ENCODE results near the gene FAM13C. TPM values are rescaled to one million over a fixed set of nuclear protein-coding genes. Genes with fewer than 3 reads are reported as not detected.

FAM13C gene
- total RNA-seq, 2 experiments from 2014 or later, result not detected

DNA sequence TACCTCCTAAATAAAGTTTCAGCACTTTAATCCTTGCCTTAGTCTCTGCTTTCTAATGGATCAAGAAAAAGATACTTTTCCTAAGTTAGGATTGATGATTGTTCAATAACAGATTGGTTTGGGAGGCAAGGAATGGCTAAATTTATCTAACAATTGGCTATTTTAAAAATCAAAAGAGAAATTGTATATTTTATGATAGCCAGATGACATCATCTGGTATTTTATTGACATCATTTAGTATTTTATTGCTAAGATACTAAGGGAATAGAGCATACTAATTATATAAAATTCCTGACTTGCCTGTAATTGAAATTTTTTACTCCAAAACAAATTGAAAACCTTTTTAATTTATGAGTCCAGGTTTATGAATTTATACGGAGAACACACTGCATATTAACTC is 19.3 kb upstream of the FAM13C start:
- Mint-ChIP-seq H3K27ac (no peak overlapping the region), H3K36me3 (no peaks in the 10 kb centered on the region), H3K27me3 (no peaks in the 10 kb centered on the region), H3K4me1 (no peaks in the 10 kb centered on the region), H3K4me3 (no peak overlapping the region), H3K9me3 (ENCODE audit: low read depth) (no peaks in the 10 kb centered on the region)
- CTCF ChIA-PET, result no interaction called here
- ATAC-seq (no peak), DNase-seq (no peak)

DNA sequence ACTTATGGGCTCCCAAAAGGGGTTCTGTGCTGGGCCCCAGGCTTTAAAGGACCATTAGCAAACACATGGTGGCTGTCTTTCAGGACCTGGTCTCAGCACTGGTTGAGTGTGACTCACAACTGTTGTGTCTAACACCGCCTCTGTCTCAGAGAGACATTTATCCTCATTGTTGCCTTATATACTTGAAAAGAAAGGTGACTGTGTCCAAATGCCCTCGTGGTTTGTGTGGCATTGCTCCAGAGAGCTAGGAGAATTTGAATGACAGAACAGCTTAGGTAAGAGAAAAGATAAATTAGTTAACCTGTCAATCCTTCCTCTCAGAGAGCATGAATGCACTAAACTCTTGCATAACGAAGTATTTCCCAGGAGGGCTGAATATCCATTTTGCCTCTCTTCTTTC is 14.5 kb upstream of the FAM13C start:
- H3K36me3 Mint-ChIP-seq, result no peaks in the 10 kb centered on the region
- no peak for DNase-seq
- no peaks in the 10 kb centered on the region for H3K4me1 Mint-ChIP-seq
- H3K27ac Mint-ChIP-seq, result no peak overlapping the region
- H3K27me3 Mint-ChIP-seq, result no peaks in the 10 kb centered on the region
- ATAC-seq, result no peak
- H3K4me3 Mint-ChIP-seq, result no peak overlapping the region
- H3K9me3 Mint-ChIP-seq (ENCODE audit: low read depth), result peaks cover 2% of the 10 kb centered on the region
- CTCF ChIA-PET, result no interaction called here

GRCh38 chr10:59375990-59376389 is 13.6 kb upstream of the FAM13C start:
- CTCF ChIA-PET, result no interaction called here
- Mint-ChIP-seq H3K4me3 (no peak overlapping the region), H3K9me3 (ENCODE audit: low read depth) (peaks cover 2% of the 10 kb centered on the region), H3K27ac (no peak overlapping the region), H3K36me3 (no peaks in the 10 kb centered on the region), H3K27me3 (no peaks in the 10 kb centered on the region), H3K4me1 (no peaks in the 10 kb centered on the region)
- ATAC-seq (no peak), DNase-seq (no peak)

GRCh38 chr10:59374916-59375315 is 12.6 kb upstream of the FAM13C start:
- H3K4me1 Mint-ChIP-seq, result no peaks in the 10 kb centered on the region

DNA sequence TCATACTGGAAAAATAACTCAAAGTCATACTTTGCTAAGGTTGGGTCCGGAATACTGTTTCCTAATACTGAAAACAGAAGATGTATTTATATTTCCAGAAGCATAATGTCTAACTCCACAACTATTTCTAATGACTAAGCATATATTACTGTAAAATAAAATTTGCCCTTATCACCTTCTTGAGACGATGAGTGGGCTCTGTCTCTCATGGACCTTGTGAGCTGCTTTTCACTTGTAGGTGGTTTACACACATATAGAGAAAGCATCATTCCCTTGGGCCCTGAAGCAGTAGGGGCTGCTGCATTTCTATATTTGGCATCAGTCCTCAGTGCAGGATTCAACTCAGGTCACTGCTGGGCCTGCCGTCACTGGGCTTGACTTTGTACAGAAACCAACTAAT is 10.7 kb upstream of the FAM13C start:
- CTCF ChIA-PET, result no interaction called here
- no peaks in the 10 kb centered on the region for H3K36me3 Mint-ChIP-seq
- H3K4me3 Mint-ChIP-seq, result no peak overlapping the region
- H3K27me3 Mint-ChIP-seq, result no peaks in the 10 kb centered on the region
- H3K4me1 Mint-ChIP-seq, result no peaks in the 10 kb centered on the region
- H3K27ac Mint-ChIP-seq, result no peak overlapping the region
- H3K9me3 Mint-ChIP-seq (ENCODE audit: low read depth), result peaks cover 2% of the 10 kb centered on the region
- ATAC-seq (no peak), DNase-seq (no peak)

More at GRCh38 chr10:59374916-59375315, 12.6 kb upstream of the FAM13C start:
- Mint-ChIP-seq H3K9me3 (ENCODE audit: low read depth) (peaks cover 2% of the 10 kb centered on the region), H3K27ac (no peak overlapping the region), H3K27me3 (no peaks in the 10 kb centered on the region), H3K4me3 (no peak overlapping the region), H3K36me3 (no peaks in the 10 kb centered on the region)
- DNase-seq (no peak), ATAC-seq (no peak)
- CTCF ChIA-PET, result no interaction called here

DNA sequence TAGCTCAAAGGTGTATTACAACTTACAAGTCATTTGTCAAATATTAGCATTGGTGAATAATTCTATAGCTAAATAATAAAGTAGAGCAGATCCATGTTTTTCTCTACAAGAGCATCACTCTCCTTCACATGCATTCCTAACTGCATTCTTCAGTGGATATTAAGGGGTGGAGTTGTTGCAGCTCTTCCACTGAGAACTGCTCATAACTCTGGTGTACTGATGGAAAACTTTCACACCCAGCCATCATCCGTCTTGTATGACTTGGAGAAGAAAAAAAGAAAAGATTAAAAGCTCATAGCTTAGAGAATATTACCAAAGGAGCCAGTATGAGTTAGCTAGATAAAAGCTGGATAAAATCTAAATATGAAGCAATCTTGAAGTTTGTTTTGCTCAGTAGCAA is 10.2 kb upstream of the FAM13C start:
- no peak for ATAC-seq
- H3K36me3 Mint-ChIP-seq, result no peaks in the 10 kb centered on the region
- peaks cover 2% of the 10 kb centered on the region for H3K9me3 Mint-ChIP-seq (ENCODE audit: low read depth)
- CTCF ChIA-PET, result no interaction called here
- no peaks in the 10 kb centered on the region for H3K4me1 Mint-ChIP-seq
- H3K4me3 Mint-ChIP-seq, result no peak overlapping the region
- no peak for DNase-seq
- H3K27me3 Mint-ChIP-seq, result no peaks in the 10 kb centered on the region
- no peak overlapping the region for H3K27ac Mint-ChIP-seq

GRCh38 chr10:59366290-59366689 is 3.9 kb upstream of the FAM13C start:
- H3K27ac Mint-ChIP-seq, result no peak overlapping the region
- ATAC-seq (no peak), DNase-seq (no peak)
- no peaks in the 10 kb centered on the region for H3K36me3 Mint-ChIP-seq
- H3K9me3 Mint-ChIP-seq (ENCODE audit: low read depth), result no peaks in the 10 kb centered on the region
- H3K4me1 Mint-ChIP-seq, result no peaks in the 10 kb centered on the region
- CTCF ChIA-PET, result no interaction called here
- H3K27me3 Mint-ChIP-seq, result peaks cover 27% of the 10 kb centered on the region
- no peak overlapping the region for H3K4me3 Mint-ChIP-seq

DNA sequence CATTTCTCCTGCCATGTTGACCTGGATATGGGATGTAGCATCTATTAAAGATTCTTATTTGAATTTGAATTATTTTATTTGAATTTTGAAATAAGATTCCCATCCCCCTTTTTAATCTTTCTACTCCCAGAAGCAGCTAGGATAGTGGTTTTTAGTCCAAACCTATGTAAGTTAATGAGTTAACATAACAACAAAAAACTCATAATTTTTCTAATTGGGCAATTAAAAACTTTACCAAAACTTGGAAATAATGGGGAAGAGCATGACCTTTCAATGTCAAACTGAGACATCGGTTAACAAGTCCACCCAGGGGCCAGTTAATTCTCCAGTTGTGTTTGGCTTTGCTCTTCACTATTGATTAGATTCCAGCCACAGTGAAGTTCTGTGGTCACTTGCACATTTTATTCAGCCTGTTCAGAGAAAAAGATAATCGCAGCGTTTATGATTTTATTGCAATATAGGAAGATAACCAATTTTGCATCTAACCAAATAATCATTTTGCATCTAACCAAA is 1.2 kb upstream of the FAM13C start:
- H3K27ac Mint-ChIP-seq, result no peak overlapping the region
- H3K9me3 Mint-ChIP-seq (ENCODE audit: low read depth), result no peaks in the 10 kb centered on the region
- H3K36me3 Mint-ChIP-seq, result no peaks in the 10 kb centered on the region
- no peak for DNase-seq
- CTCF ChIA-PET, result no interaction called here
- no peak overlapping the region for H3K4me3 Mint-ChIP-seq
- peaks cover 27% of the 10 kb centered on the region for H3K27me3 Mint-ChIP-seq
- no peaks in the 10 kb centered on the region for H3K4me1 Mint-ChIP-seq
- no peak for ATAC-seq

DNA sequence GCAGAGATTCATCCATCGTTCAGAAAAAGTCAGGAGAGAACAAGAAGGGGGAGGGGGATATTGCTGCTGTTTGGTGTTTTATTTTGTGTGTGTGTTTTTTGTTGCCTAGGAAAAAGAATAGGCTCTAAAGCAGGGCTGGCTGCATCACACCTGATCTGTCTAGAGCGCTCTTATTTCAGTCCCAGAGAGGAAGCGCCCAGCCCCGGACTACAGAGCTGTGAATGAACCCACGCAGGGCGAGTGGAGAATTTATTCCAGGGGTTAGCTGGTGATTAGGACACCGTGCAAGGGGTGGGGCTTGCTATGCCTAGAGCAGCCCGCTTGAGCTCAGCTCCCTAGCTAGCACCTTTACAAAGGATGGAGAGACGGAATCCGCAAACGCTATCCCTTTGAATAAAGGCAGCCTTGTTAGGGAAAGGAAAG is 621 bp upstream of the FAM13C start:
- Mint-ChIP-seq H3K4me3 (no peak overlapping the region), H3K36me3 (no peaks in the 10 kb centered on the region), H3K4me1 (no peaks in the 10 kb centered on the region), H3K27me3 (peaks cover 27% of the 10 kb centered on the region), H3K9me3 (ENCODE audit: low read depth) (no peaks in the 10 kb centered on the region), H3K27ac (no peak overlapping the region)
- DNase-seq, result peak; percentile 40
- CTCF ChIA-PET, result no interaction called here
- no peak for ATAC-seq

GRCh38 chr10:59361663-59362143 is 646 bp downstream of the FAM13C start:
- no peak overlapping the region for H3K4me3 Mint-ChIP-seq

DNA sequence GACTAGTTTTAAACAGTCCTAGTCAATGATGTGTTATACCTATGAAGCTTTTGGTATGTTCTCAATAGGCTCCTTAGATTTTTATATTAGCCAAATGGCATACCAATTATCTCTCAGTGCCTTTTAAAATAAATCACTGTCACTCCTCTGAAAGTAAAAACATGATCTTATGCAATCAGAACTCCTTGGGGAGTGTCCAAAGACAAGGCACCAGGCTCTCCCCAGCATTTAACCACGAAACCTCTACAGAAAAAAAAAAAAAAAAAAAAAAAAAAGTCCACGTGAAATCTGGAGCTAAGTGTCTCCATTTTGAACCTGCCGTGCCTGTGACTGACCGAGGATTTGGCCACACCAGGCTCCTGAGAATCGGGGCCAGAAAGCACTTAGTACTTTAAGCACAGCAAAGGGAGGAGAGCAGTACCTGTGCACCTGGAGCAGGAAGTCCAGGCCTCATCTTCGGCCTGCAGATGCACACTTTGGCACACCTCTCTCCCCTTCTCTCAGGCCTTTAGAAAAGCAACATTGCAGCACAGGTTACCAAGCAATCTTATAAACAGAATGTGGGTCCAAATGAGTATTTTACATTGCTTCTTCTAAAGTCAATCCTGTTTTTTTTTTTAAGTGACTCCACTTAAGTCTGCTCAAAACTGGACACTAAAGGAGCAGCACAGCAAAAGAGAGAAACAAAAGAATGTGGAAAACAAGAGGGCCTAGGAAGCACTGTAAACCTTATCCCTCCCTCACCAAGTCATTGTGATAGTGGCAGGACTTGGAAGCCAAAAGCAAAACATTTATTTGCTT is 1.5 kb downstream of the FAM13C start:
- Mint-ChIP-seq H3K36me3 (no peaks in the 10 kb centered on the region), H3K9me3 (ENCODE audit: low read depth) (no peaks in the 10 kb centered on the region), H3K27me3 (peaks cover 27% of the 10 kb centered on the region), H3K4me3 (no peak overlapping the region), H3K4me1 (no peaks in the 10 kb centered on the region), H3K27ac (no peak overlapping the region)
- CTCF ChIA-PET, result no interaction called here
- DNase-seq (no peak), ATAC-seq (no peak)

More at GRCh38 chr10:59361663-59362143, 646 bp downstream of the FAM13C start:
- ATAC-seq (no peak), DNase-seq (no peak)
- Mint-ChIP-seq H3K9me3 (ENCODE audit: low read depth) (no peaks in the 10 kb centered on the region), H3K4me1 (no peaks in the 10 kb centered on the region), H3K27ac (no peak overlapping the region), H3K27me3 (peaks cover 27% of the 10 kb centered on the region), H3K36me3 (no peaks in the 10 kb centered on the region)
- CTCF ChIA-PET, result no interaction called here

DNA sequence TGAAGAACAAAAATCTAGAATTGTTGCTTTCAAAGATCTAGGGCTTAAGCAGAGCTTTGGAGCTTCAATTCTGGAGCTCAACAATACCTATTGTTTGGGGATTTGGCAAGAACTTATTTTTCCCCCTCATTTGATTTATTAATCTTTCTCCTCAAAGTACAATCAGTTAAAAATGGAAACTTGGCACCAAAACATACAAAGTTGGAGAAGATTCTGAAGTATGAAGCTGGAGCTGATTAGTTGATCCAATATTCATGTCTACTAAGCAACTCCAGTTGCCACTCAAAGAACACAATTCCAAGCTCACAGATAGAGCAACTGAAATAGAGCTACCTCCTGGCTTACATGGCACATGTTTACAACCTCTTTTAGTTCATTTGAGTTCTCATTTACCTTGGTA is 3.8 kb downstream of the FAM13C start:
- H3K9me3 Mint-ChIP-seq (ENCODE audit: low read depth), result no peaks in the 10 kb centered on the region
- no peaks in the 10 kb centered on the region for H3K4me1 Mint-ChIP-seq
- no peak overlapping the region for H3K4me3 Mint-ChIP-seq
- H3K27me3 Mint-ChIP-seq, result peaks cover 17% of the 10 kb centered on the region
- DNase-seq (no peak), ATAC-seq (no peak)
- H3K36me3 Mint-ChIP-seq, result no peaks in the 10 kb centered on the region
- CTCF ChIA-PET, result no interaction called here
- no peak overlapping the region for H3K27ac Mint-ChIP-seq

DNA sequence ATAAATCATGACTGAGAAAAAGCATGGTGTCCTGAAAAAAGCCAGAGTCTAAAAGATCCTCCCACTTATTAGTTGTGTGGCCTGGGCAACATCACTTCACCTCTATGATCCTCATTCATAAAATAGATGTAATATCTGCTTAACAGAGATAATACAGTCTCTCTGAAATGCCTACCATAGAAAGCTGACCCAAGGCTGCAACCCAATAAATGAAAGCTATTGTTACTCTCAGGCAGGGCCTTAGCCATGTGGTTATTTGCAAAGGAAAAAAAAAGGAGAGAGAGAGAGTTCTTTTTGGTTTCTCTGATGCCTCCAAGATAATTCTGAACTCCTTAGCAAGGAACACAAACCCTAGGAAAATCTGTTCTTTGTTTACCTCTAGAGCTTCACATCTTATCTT is 7.9 kb downstream of the FAM13C start:
- Mint-ChIP-seq H3K4me3 (no peak overlapping the region), H3K9me3 (ENCODE audit: low read depth) (no peaks in the 10 kb centered on the region), H3K27me3 (no peaks in the 10 kb centered on the region), H3K4me1 (no peaks in the 10 kb centered on the region), H3K36me3 (no peaks in the 10 kb centered on the region), H3K27ac (no peak overlapping the region)
- CTCF ChIA-PET, result no interaction called here
- no peak for DNase-seq
- ATAC-seq, result no peak

- H3K4me1 Mint-ChIP-seq, result no peaks in the 10 kb centered on the region
Observed at GRCh38 chr10:59350558-59350957, 11.8 kb downstream of the FAM13C start.

More at GRCh38 chr10:59350558-59350957, 11.8 kb downstream of the FAM13C start:
- ATAC-seq (no peak), DNase-seq (no peak)
- no peak overlapping the region for H3K4me3 Mint-ChIP-seq
- CTCF ChIA-PET, result no interaction called here
- H3K36me3 Mint-ChIP-seq, result no peaks in the 10 kb centered on the region
- no peaks in the 10 kb centered on the region for H3K27me3 Mint-ChIP-seq
- H3K9me3 Mint-ChIP-seq (ENCODE audit: low read depth), result peaks cover 4% of the 10 kb centered on the region
- H3K27ac Mint-ChIP-seq, result no peak overlapping the region
